Stimulated activated CD4-positive, alpha-beta T cell treated with anti-CD3 and anti-CD28 coated beads, Interleukin-15, amount 100 ng/mL, for 48 hours (primary cell): ENCODE data around the gene SLC7A14.

Source experiments
- DNase-seq, 2 donors: peaks; one replicate each; pipeline ENCODE4 v3.0.0-alpha.2; 2020; ENCODE audit warnings: low read depth in 2 of 2

The SLC7A14 gene

GRCh38 chr3:170585937-170586310 is at the start of gene SLC7A14:
Gene SLC7A14 (minus strand): TSS chr3:170586075. CDS start chr3:170526936, 59,139 bp downstream.
- no peak for DNase-seq

- DNase-seq, result no peak
These were observed 49.5 kb upstream of the SLC7A14 start for GRCh38 chr3:170635385-170635735.

- no peak for DNase-seq
These were observed 48.9 kb upstream of the SLC7A14 start for GRCh38 chr3:170634663-170635384.

DNA sequence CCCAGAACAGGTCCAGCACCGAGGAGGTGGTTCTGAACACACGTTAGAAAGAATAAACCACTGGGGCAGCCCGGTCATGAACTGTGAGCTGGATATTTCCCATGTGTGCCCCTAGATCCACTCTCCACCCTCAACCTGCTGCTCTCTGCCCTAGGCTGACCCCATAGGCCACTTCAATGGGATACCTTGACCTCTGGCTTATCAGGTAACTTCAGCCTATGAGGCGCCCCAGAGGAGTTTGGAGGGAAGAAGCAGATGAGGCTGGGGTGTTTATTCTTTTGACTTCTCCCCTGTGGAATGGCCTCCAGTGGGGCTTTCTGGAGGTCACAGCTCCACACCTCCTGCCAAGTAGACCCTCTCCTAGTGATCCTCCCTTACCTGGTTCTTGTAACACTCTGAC is 47.7 kb upstream of the SLC7A14 start:
- no peak for DNase-seq

- DNase-seq, result no peak
These were observed 46.9 kb upstream of the SLC7A14 start for GRCh38 chr3:170632780-170633179.

- DNase-seq, result no peak
These were observed 46.0 kb upstream of the SLC7A14 start for GRCh38 chr3:170631755-170632488.

GRCh38 chr3:170623524-170623923 is 37.6 kb upstream of the SLC7A14 start:
- DNase-seq, result no peak

DNA sequence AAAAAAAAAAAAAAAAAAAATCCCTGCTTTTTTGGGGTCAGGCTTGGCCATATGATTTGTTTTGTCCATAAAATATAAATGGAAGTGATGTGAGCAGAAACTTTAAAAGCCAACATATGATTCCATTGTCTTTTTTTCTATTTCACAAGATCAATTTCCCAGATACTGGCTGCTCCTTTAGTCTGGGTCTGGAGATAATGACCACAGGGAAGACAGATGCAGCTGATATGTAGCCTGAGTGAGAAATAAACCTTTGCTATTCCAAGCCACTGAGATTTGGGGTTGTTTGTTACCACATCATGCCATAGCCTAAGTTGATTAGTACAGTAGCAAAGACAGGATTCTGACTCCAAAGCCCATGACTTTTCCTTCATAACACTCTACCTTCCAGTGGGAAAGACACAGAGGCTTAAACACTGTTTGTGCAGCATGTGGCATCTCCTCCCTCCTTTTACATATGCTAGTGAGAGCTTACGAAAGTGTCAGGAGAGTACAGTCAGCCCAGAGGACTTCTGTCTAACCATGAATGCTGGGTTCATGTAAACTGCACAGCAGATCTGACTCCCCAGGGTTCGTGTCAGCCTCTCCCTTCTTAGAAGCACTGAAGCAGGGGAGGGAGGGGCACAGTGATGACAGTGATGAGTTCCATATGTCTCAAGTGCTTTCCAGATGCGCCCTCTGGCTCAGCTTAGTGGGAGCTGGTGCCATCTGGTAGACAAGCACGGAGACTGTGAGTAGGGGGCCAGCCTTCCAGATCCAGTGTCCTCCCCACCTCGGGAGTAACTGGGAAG is 36.7 kb upstream of the SLC7A14 start:
- no peak for DNase-seq

- DNase-seq, result no peak
These were observed 35.4 kb upstream of the SLC7A14 start for GRCh38 chr3:170621256-170621655.

DNA sequence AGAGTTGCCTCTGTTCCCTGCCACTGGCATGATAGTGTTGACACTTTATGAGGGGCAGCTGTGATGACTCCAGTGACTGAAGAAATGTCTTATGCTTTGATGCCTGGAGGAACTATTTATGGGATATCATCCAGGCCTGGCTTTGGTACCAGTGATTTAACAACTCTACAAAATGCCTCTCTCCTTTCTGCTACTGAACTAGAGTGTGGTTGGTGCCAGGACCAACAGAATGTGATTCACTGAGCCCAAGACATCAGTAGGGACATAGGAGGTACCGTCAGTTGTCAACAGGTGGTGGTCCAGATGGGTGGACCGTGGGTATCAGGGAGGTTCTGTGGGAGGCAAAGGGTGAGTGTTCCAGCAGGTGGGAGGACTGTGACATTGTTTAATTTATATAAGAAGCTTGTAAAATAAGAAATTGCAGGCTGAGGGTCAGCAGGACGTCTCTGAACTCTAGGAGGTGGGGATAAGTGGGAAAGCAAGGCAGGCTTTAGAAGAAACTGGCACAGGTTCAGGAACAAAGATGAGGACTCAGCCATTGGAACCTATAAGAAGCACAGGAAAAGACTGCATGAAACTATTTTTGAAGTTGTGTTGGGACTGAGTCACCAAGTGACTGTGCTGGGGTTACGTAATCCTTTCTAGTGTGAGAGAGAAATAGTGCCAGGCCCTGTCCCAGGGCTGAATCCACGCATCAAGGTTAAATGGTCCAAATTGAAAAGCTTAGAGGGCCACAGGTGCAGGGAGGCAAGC is 28.5 kb upstream of the SLC7A14 start:
- no peak for DNase-seq

DNA sequence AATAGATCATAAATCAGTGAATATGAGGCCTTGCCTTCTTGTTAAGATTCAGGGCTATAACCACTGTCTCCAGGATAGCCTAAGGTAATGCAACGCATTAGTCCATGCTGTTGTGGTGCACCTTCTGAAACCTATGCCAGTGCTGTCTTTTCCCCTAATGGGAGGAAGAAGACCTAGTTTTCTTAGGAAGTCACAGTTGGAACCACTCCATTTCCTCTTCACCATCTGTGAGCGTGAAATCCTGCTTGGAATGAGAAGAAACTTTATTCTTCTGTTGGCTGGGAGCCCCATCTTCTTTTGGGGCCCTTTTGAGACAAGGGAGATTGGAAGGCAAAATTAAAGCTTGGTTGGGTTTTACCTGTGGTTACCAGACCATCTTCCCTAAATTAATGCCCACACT is 25.9 kb upstream of the SLC7A14 start:
- DNase-seq, result no peak

- DNase-seq, result no peak
These were observed 24.5 kb upstream of the SLC7A14 start for GRCh38 chr3:170610321-170610884.

GRCh38 chr3:170608475-170608874 is 22.6 kb upstream of the SLC7A14 start:
- no peak for DNase-seq

GRCh38 chr3:170606675-170607074 is 20.8 kb upstream of the SLC7A14 start:
- no peak for DNase-seq

GRCh38 chr3:170605490-170605889 is 19.6 kb upstream of the SLC7A14 start:
- DNase-seq, result no peak

GRCh38 chr3:170603770-170604510 is 18.1 kb upstream of the SLC7A14 start:
- no peak for DNase-seq

DNA sequence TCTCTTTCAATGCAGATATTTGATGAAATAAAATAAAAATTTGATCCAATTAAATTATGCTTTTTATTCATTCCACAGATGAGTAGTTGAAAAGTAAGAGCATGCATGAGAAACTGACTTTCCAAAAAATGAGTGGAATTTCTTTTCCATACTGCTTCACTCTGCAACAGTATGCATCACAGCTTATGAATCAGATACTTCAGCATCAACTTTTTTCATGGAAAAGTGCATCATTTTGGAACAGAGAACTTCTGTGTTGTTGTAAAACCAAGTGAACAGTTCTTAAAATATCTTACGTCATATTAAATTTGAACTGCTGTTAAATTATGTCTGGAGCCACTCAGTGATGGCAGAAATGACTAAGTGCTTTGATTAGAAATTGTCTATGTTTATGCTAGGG is 16.7 kb upstream of the SLC7A14 start:
- DNase-seq, result no peak

DNA sequence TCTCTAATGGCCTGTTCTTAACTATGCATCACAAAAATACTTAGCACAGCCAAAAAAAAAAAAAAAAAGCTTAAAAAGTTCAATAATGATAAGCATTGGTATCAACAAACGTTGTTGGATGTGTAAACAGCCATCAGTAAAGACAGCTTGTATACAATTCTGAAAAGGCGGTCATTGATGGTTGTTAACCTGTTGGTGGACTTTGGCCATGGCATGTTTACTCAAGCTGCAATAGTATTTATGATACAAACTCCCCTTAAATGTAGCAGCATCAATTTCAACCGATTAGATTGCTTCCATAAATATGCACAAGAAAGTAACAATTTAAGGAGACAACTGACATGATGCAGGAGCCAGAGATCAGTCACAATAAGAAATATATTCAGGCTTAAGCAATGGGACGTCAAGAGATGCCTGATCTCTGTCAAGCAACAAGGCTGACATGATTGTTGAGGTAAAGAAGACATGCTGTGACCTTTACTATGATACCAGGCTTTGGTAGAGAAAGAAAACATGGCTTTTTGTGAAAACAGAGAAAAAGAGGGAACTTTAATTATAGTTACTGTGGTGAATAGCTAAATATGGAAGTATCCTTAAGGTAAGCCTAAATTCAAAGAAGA is 14.2 kb upstream of the SLC7A14 start:
- no peak for DNase-seq

DNA sequence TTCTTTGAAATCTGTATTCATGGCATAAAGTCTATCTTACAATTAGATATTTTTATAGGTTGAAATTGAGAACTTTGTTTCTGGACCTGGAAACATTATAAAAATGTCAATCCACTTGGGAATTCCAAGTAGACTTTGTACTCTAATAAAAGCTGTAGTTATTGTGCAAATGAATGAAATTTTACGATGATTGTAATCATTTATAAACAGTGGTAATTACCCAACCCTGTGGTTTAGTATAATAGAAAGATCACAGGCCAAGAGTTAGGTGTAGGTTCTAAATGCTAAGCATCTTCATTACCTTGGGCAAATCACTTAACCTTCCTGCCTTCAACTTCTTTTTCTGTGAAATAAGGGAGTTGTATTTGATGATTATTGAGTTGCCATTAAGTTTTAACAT is 13.2 kb upstream of the SLC7A14 start:
- no peak for DNase-seq

DNA sequence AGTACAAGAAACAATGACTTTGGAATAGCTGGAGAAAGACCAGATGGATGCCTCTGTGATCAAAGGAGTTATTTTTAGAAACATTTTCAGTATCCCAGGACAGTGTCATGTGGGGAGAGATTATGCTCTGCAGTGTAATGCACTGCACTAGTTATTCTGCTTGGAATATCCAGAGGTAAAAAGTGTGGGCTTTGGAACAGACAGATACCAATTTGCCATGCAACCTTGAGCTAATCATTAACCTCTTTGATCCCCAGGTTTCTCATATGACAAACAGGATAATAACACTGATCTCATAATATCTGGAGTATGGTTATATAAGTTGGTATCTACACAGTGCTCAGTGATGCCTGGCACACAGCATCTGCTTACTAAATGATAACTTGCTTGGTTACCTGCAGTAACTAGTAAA is 12.2 kb upstream of the SLC7A14 start:
- DNase-seq, result no peak
